WTC11 (cell line): ENCODE data around the gene ZCCHC2. TPM values are rescaled to one million over a fixed set of nuclear protein-coding genes. Genes with fewer than 3 reads are reported as not detected.

Experiments
- ATAC-seq: fragments of 200-7000 bp; cut with Tn5 transposase; 2 replicates; pipeline ENCODE4 v1.10.0; 2021; ENCODE audit warnings: mild to moderate bottlenecking, moderate library complexity
- CTCF ChIA-PET: fragments of 300-600 bp; sonication (Branson Sonifier 250); formaldehyde crosslinking; loops from one replicate; lab custom pipeline; 2021; ENCODE audit warnings: antibody characterized with exemption; lab: Charles Lee
- POLR2A ChIA-PET: fragments of 350-600 bp; sonication (Branson Sonifier 250); formaldehyde crosslinking; loops from one replicate; lab custom pipeline; 2021; ENCODE audit warnings: antibody characterized with exemption; lab: Charles Lee
- DNase-seq: peaks from one replicate; pipeline ENCODE4 v3.0.0; 2021; ENCODE audit warnings: low spot score
- H3K27ac Mint-ChIP-seq: 2 replicates; pipeline ENCODE4 v1.8.0; 2021; ENCODE audit warnings: mixed read lengths
- H3K27me3 Mint-ChIP-seq: 2 replicates; pipeline ENCODE4 v1.8.0; 2021; ENCODE audit warnings: low read depth, mild to moderate bottlenecking, moderate library complexity, mixed read lengths
- H3K36me3 Mint-ChIP-seq: 2 replicates; pipeline ENCODE4 v1.8.0; 2021; ENCODE audit warnings: mixed read lengths
- H3K4me1 Mint-ChIP-seq: 2 replicates; pipeline ENCODE4 v1.8.0; 2022; ENCODE audit warnings: mixed read lengths
- H3K4me3 Mint-ChIP-seq: 2 replicates; pipeline ENCODE4 v1.8.0; 2021; ENCODE audit warnings: mild to moderate bottlenecking, moderate library complexity, mixed read lengths
- H3K9me3 Mint-ChIP-seq: 2 replicates; pipeline ENCODE4 v1.8.0; 2021; ENCODE audit warnings: mixed read lengths
- ARID4B ChIP-seq: sonication (generic); formaldehyde crosslinking; IDR thresholded peaks from 2 replicates; pipeline ENCODE4 v1.8.0; 2023; ENCODE audit warnings: missing genetic modification reagents, mild to moderate bottlenecking, borderline replicate concordance
- ATF1 ChIP-seq: sonication (generic); formaldehyde crosslinking; IDR thresholded peaks from 2 replicates; pipeline ENCODE4 v1.8.1; 2023; ENCODE audit warnings: mild to moderate bottlenecking, moderate library complexity, missing genetic modification reagents
- ATF3 ChIP-seq: sonication (generic); formaldehyde crosslinking; conservative IDR thresholded peaks from 2 replicates; pipeline ENCODE4 v1.8.1; 2022; ENCODE audit warnings: mild to moderate bottlenecking, missing genetic modification reagents
- ELF4 ChIP-seq: sonication (generic); formaldehyde crosslinking; IDR thresholded peaks from 2 replicates; pipeline ENCODE4 v1.8.1; 2022; ENCODE audit warnings: low read depth, mild to moderate bottlenecking, moderate library complexity, missing genetic modification reagents
- ETV6 ChIP-seq: sonication (generic); formaldehyde crosslinking; IDR thresholded peaks from 2 replicates; pipeline ENCODE4 v1.8.1; 2022; ENCODE audit warnings: mild to moderate bottlenecking, missing genetic modification reagents
- GRHL2 ChIP-seq: fragments of 250-450 bp; sonication (Bioruptor Pico); IDR thresholded peaks from 2 replicates; pipeline ENCODE4 v1.8.0; 2022; ENCODE audit warnings: mild to moderate bottlenecking, moderate library complexity; ENCODE audit not compliant: insufficient replicate concordance, severe bottlenecking
- JAZF1 ChIP-seq: fragments of 250-450 bp; sonication (Bioruptor Pico); IDR thresholded peaks from 2 replicates; pipeline ENCODE4 v1.9.0; 2021; ENCODE audit warnings: moderate library complexity, mild to moderate bottlenecking, inconsistent platforms
- MLX ChIP-seq: sonication (generic); formaldehyde crosslinking; IDR thresholded peaks from 2 replicates; pipeline ENCODE4 v1.8.1; 2023; ENCODE audit warnings: mild to moderate bottlenecking, missing genetic modification reagents, moderate library complexity
- NFYB ChIP-seq: sonication (generic); formaldehyde crosslinking; conservative IDR thresholded peaks from 2 replicates; pipeline ENCODE4 v1.8.0; 2022; ENCODE audit warnings: low read depth, missing genetic modification reagents
- OVOL2 ChIP-seq: fragments of 250-450 bp; sonication (Bioruptor Pico); IDR thresholded peaks from 2 replicates; pipeline ENCODE4 v1.9.0; 2021; ENCODE audit warnings: mild to moderate bottlenecking, borderline replicate concordance
- PREB ChIP-seq: sonication (generic); formaldehyde crosslinking; IDR thresholded peaks from 2 replicates; pipeline ENCODE4 v1.8.1; 2022; ENCODE audit warnings: mild to moderate bottlenecking, missing genetic modification reagents, moderate library complexity, borderline replicate concordance
- PRRX2 ChIP-seq: fragments of 250-450 bp; sonication (Bioruptor Pico); IDR thresholded peaks from 2 replicates; pipeline ENCODE4 v1.8.0; 2021; ENCODE audit warnings: mild to moderate bottlenecking
- TCF7 ChIP-seq: sonication (generic); formaldehyde crosslinking; IDR thresholded peaks from 2 replicates; pipeline ENCODE4 v1.8.0; 2022; ENCODE audit warnings: mild to moderate bottlenecking, low read depth, missing genetic modification reagents, moderate library complexity
- ZBTB43 ChIP-seq: sonication (generic); formaldehyde crosslinking; IDR thresholded peaks from 2 replicates; pipeline ENCODE4 v1.8.1; 2023; ENCODE audit warnings: mild to moderate bottlenecking, missing genetic modification reagents
- ZMAT4 ChIP-seq: fragments of 250-450 bp; sonication (Bioruptor Pico); IDR thresholded peaks from 2 replicates; pipeline ENCODE4 v1.9.0; 2021; ENCODE audit warnings: mild to moderate bottlenecking
- ZNF219 ChIP-seq: sonication (generic); formaldehyde crosslinking; IDR thresholded peaks from 2 replicates; pipeline ENCODE4 v1.8.0; 2023; ENCODE audit warnings: missing genetic modification reagents, mild to moderate bottlenecking, borderline replicate concordance
- ZNF232 ChIP-seq: sonication (generic); formaldehyde crosslinking; IDR thresholded peaks from 2 replicates; pipeline ENCODE4 v1.8.0; 2022; ENCODE audit warnings: mild to moderate bottlenecking, missing genetic modification reagents
- ZNF532 ChIP-seq: fragments of 250-450 bp; sonication (Bioruptor Pico); IDR thresholded peaks from 2 replicates; pipeline ENCODE4 v1.9.0; 2021; ENCODE audit warnings: mild to moderate bottlenecking, borderline replicate concordance
- total RNA-seq: library from RNA; stranded (reverse); gene quantifications from 3 replicates; pipeline ENCODE4 v1.2.3, GENCODE V29; 2021

ZCCHC2 gene
- total RNA-seq, 1 experiment from 2014 or later: 18.8 TPM

GRCh38 chr18:62601871-62602270 lies 79.0 kb downstream of the ZCCHC2 start:
- H3K9me3 Mint-ChIP-seq: no peaks in the 10 kb centered on the region
- CTCF ChIA-PET: interaction anchor here (0.6 kb wide), 1 partner anchor 36 kb away, joined by 3 read pairs; no protein-coding TSS in a partner anchor
- TF ChIP-seq NFYB (no peak), ELF4 (CRISPR knock-in tag) (no peak)
- no peak overlapping the region for H3K27ac Mint-ChIP-seq
- peaks cover 8% of the 10 kb centered on the region; the same call in 1 of the 2 replicates for H3K4me1 Mint-ChIP-seq
- POLR2A ChIA-PET: no interaction called here
- DNase-seq (no peak), ATAC-seq (no peak)
- peaks cover 25% of the 10 kb centered on the region for H3K27me3 Mint-ChIP-seq
- no peak overlapping the region for H3K4me3 Mint-ChIP-seq
- no peaks in the 10 kb centered on the region for H3K36me3 Mint-ChIP-seq

- ChIA-PET POLR2A (no interaction called here), CTCF (no interaction called here)
- peaks cover 16% of the 10 kb centered on the region for H3K27me3 Mint-ChIP-seq
- DNase-seq: no peak
- no peaks in the 10 kb centered on the region for H3K36me3 Mint-ChIP-seq
- H3K4me3 Mint-ChIP-seq: no peak overlapping the region
- no peak overlapping the region for H3K27ac Mint-ChIP-seq
- TF ChIP-seq ARID4B (CRISPR knock-in tag): no peak
- no peak for TF ChIP-seq ZNF532 (CRISPR knock-in tag)
- TF ChIP-seq PREB (CRISPR knock-in tag): no peak
- no peak for TF ChIP-seq ZMAT4 (CRISPR knock-in tag)
- TF ChIP-seq ZNF219 (CRISPR knock-in tag): no peak
- TF ChIP-seq ETV6: no peak
- no peak for TF ChIP-seq ATF1 (CRISPR knock-in tag)
- TF ChIP-seq NFYB: no peak
- TF ChIP-seq MLX (CRISPR knock-in tag): no peak
- TF ChIP-seq PRRX2 (CRISPR knock-in tag): no peak
- TF ChIP-seq GRHL2 (CRISPR knock-in tag): no peak
- TF ChIP-seq ZBTB43: no peak
- no peak for TF ChIP-seq ATF3
- no peak for TF ChIP-seq JAZF1 (CRISPR knock-in tag)
- TF ChIP-seq ZNF232 (CRISPR knock-in tag): no peak
- TF ChIP-seq TCF7 (CRISPR knock-in tag): no peak
- no peak for TF ChIP-seq OVOL2 (CRISPR knock-in tag)
- no peak for ATAC-seq
- peaks cover 10% of the 10 kb centered on the region for H3K4me1 Mint-ChIP-seq
- peaks cover 3% of the 10 kb centered on the region; the same call in 1 of the 2 replicates for H3K9me3 Mint-ChIP-seq
These were observed 79.9 kb downstream of the ZCCHC2 start for GRCh38 chr18:62602706-62603105.
